Liver (tissue), 9 donors: ENCODE results near the gene CA9. TPM values are rescaled to one million over a fixed set of nuclear protein-coding genes. Genes with fewer than 3 reads are reported as not detected.

Source experiments
- DNase-seq: peaks from one replicate; pipeline ENCODE4 v3.0.0-alpha.2; 2017; ENCODE audit warnings: low spot score
- H3K27ac ChIP-seq, 2 donors: one replicate each; pipeline ENCODE4 v1.7.0; 2013; ENCODE audit warnings: inconsistent platforms in 2 of 2, low read length in 2 of 2, control low read depth in 1 of 2, low read depth in 1 of 2, mild to moderate bottlenecking in 1 of 2
- H3K27me3 ChIP-seq, 4 donors: one replicate each; pipeline versions ENCODE4 v1.6.1 to v1.7.0; 2013; ENCODE audit warnings: low read length in 3 of 4, inconsistent platforms in 1 of 4, mild to moderate bottlenecking in 1 of 4, moderate library complexity in 1 of 4; ENCODE audit not compliant: control insufficient read depth in 4 of 4, insufficient read depth in 4 of 4
- H3K36me3 ChIP-seq, 4 donors: one replicate each; pipeline versions ENCODE4 v1.6.1 to v1.7.0; 2013; ENCODE audit warnings: low read length in 3 of 4, mild to moderate bottlenecking in 3 of 4, low read depth in 1 of 4, moderate library complexity in 1 of 4; ENCODE audit not compliant: control insufficient read depth in 4 of 4, insufficient read depth in 3 of 4
- H3K4me1 ChIP-seq, 4 donors: one replicate each; pipeline versions ENCODE4 v1.6.1 to v1.7.0; 2013; ENCODE audit warnings: low read length in 3 of 4, mild to moderate bottlenecking in 3 of 4, moderate library complexity in 1 of 4; ENCODE audit not compliant: control insufficient read depth in 4 of 4, insufficient read depth in 4 of 4
- H3K4me3 ChIP-seq, 3 donors: one replicate each; pipeline versions ENCODE4 v1.6.1 to v1.7.0; 2013; ENCODE audit warnings: low read length in 3 of 3, control low read depth in 1 of 3, low read depth in 1 of 3, mild to moderate bottlenecking in 1 of 3
- H3K9ac ChIP-seq, 2 donors: one replicate each; pipeline ENCODE4 v1.7.0; 2013; ENCODE audit warnings: low read length in 2 of 2, mild to moderate bottlenecking in 2 of 2, moderate library complexity in 2 of 2, control low read depth in 1 of 2, low read depth in 1 of 2
- H3K9me3 ChIP-seq, 4 donors: one replicate each; pipeline versions ENCODE4 v1.6.1 to v1.7.0; 2013; ENCODE audit warnings: low read length in 3 of 4; ENCODE audit not compliant: control insufficient read depth in 4 of 4
- ATF3 ChIP-seq: IDR thresholded peaks from 2 replicates; pipeline ENCODE4 v1.6.1; 2016; ENCODE audit warnings: antibody characterized with exemption
- FOXA1 ChIP-seq: IDR thresholded peaks from 2 replicates; pipeline ENCODE4 v1.6.1; 2016; ENCODE audit warnings: antibody characterized with exemption
- GABPA ChIP-seq, 2 donors: IDR thresholded peaks in 1 of 2; conservative IDR thresholded peaks in 1 of 2; 2 replicates each; pipeline ENCODE4 v1.6.1; 2016; ENCODE audit warnings: antibody characterized with exemption in 2 of 2, mild to moderate bottlenecking in 1 of 2, moderate library complexity in 1 of 2
- HNF4G ChIP-seq: IDR thresholded peaks from 2 replicates; pipeline ENCODE4 v1.6.1; 2016; ENCODE audit warnings: antibody characterized with exemption
- MAX ChIP-seq: IDR thresholded peaks from 2 replicates; pipeline ENCODE4 v1.6.1; 2016; ENCODE audit warnings: antibody characterized with exemption
- NR2F2 ChIP-seq: IDR thresholded peaks from 2 replicates; pipeline ENCODE4 v1.6.1; 2016; ENCODE audit warnings: antibody characterized with exemption
- RAD21 ChIP-seq, 2 donors: IDR thresholded peaks; 2 replicates each; pipeline ENCODE4 v1.6.1; 2016; ENCODE audit warnings: antibody characterized with exemption in 2 of 2, mild to moderate bottlenecking in 2 of 2
- REST ChIP-seq: IDR thresholded peaks from 2 replicates; pipeline ENCODE4 v1.6.1; 2016; ENCODE audit warnings: antibody characterized with exemption, mild to moderate bottlenecking
- SP1 ChIP-seq: IDR thresholded peaks from 2 replicates; pipeline ENCODE4 v1.6.1; 2018; ENCODE audit warnings: antibody characterized with exemption, mild to moderate bottlenecking
- TAF1 ChIP-seq: conservative IDR thresholded peaks from 2 replicates; pipeline ENCODE4 v1.6.1; 2016; ENCODE audit warnings: antibody characterized with exemption, mild to moderate bottlenecking
- WGBS: extraction: QIAGEN DNeasy Blood & Tissue Kit; methylation state at CpG from one replicate; pipeline ENCODE4 v1.1.7; 2013; 5-methylcytosine and 5-hydroxymethylcytosine counted together
- polyA plus RNA-seq, 2 donors: library from polyadenylated mRNA; stranded (reverse) in 1 of 2; unstranded in 1 of 2; fragments of 200-250 nt in 1 of 2; fragments of >200 nt in 1 of 2; fragmentation: Nextera tagmentation in 1 of 2; extraction: Ambion mirVana in 1 of 2; gene quantifications; one replicate each; pipeline versions ENCODE4 v1.2.1 to v1.2.3, GENCODE V29; 2013 to 2015
- total RNA-seq, 2 donors: library from RNA; depleted of rRNA; stranded (reverse); fragments of >200 nt; gene quantifications; one replicate each; pipeline ENCODE4 v1.2.3, GENCODE V29; 2014
- donor health status: healthy.
- donor health status: healthy.
- donor health status: healthy.
- donor health status: healthy.
- donor health status: healthy.

The CA9 gene
- total and polyA plus RNA-seq, 4 donors: 0.47 to 2.2 (median 0.80) TPM

- TF ChIP-seq GABPA (IDR thresholded peaks at IDR 0.05 in 1 of 2, conservative IDR thresholded peaks at IDR 0.05 in 1 of 2): no peak
- TF ChIP-seq ATF3: no peak
- no peak for TF ChIP-seq MAX
- no peak for TF ChIP-seq SP1
- no peak for TF ChIP-seq FOXA1
- TF ChIP-seq TAF1: no peak
These were observed 24.0 kb upstream of the CA9 start (continued) for GRCh38 chr9:35649431-35650340.

GRCh38 chr9:35650341-35651158 lies 23.2 kb upstream of the CA9 start, which contains the start of gene SIT1:
Gene SIT1 (minus strand): TSS chr9:35650931. CDS start chr9:35650853, 78 bp downstream.
- H3K4me3 ChIP-seq: no peak within 1 kb of the TSS
- WGBS: 67% methylated on average over 22 of the region's 22 CpGs
- H3K9ac ChIP-seq: no peak within 1 kb of the TSS

More at GRCh38 chr9:35650341-35651158, 23.2 kb upstream of the CA9 start, which contains the start of gene SIT1:
- TF ChIP-seq RAD21 (IDR thresholded peaks at IDR 0.05): no peak
- TF ChIP-seq HNF4G: no peak
- TF ChIP-seq REST: no peak
- TF ChIP-seq NR2F2: no peak
- no peaks in the 10 kb centered on the region for H3K27me3 ChIP-seq
- DNase-seq: no peak
- H3K36me3 ChIP-seq: no peaks in the 10 kb centered on the region
- peak within 1 kb of the TSS in 1 of 2 donors; percentile 42 for H3K27ac ChIP-seq
- no peaks in the 10 kb centered on the region for H3K9me3 ChIP-seq
- peaks cover 0 to 8% (median 4%) of the 10 kb centered on the region in 4 donors for H3K4me1 ChIP-seq
